Hepatocyte (in vitro differentiated cells): ENCODE data around the gene OR2AG2. TPM values are rescaled to one million over a fixed set of nuclear protein-coding genes. Genes with fewer than 3 reads are reported as not detected.
A peak's percentile ranks its signal among the peaks of the same experiment; 100 is the strongest.

ENCODE experiments used
- DNase-seq: peaks from one replicate; pipeline ENCODE4 v3.0.0-alpha.2; 2016; ENCODE audit warnings: low spot score
- H2AFZ ChIP-seq: fragments of 200-600 bp; sonication (generic); 2 replicates; pipeline ENCODE4 v1.6.0; 2016; ENCODE audit warnings: antibody characterized with exemption, mild to moderate bottlenecking
- H3K27ac ChIP-seq: fragments of 200-600 bp; sonication (generic); 2 replicates; pipeline ENCODE4 v1.5.1; 2016; ENCODE audit warnings: mild to moderate bottlenecking
- H3K27me3 ChIP-seq: fragments of 200-600 bp; sonication (generic); 2 replicates; pipeline ENCODE4 v1.6.1; 2016
- H3K36me3 ChIP-seq: fragments of 200-600 bp; sonication (generic); replicated peaks from 2 replicates; pipeline ENCODE4 v1.5.1; 2016; ENCODE audit warnings: low read depth; ENCODE audit not compliant: insufficient read depth
- H3K4me1 ChIP-seq: fragments of 200-600 bp; sonication (generic); 2 replicates; pipeline ENCODE4 v1.5.1; 2016; ENCODE audit warnings: mild to moderate bottlenecking, moderate library complexity; ENCODE audit not compliant: insufficient read depth
- H3K4me2 ChIP-seq: fragments of 200-600 bp; sonication (generic); 2 replicates; pipeline ENCODE4 v1.6.0; 2016
- H3K4me3 ChIP-seq: fragments of 200-600 bp; sonication (generic); 2 replicates; pipeline ENCODE4 v1.5.1; 2016; ENCODE audit warnings: mild to moderate bottlenecking
- H3K79me2 ChIP-seq: fragments of 200-600 bp; sonication (generic); 2 replicates; pipeline ENCODE4 v1.6.0; 2017; ENCODE audit warnings: mild to moderate bottlenecking
- H3K9me2 ChIP-seq: fragments of 200-600 bp; sonication (generic); replicated peaks from 2 replicates; pipeline ENCODE4 v1.6.0; 2017; ENCODE audit warnings: mild to moderate bottlenecking; ENCODE audit not compliant: insufficient read depth
- H3K9me3 ChIP-seq: fragments of 200-600 bp; sonication (generic); 2 replicates; pipeline ENCODE4 v1.5.1; 2016; ENCODE audit warnings: low read depth, mild to moderate bottlenecking
- H4K20me1 ChIP-seq: fragments of 200-600 bp; sonication (generic); 2 replicates; pipeline ENCODE4 v1.6.0; 2016; ENCODE audit warnings: mild to moderate bottlenecking; ENCODE audit not compliant: insufficient read depth, poor library complexity, severe bottlenecking
- EZH2 ChIP-seq: fragments of 200-600 bp; sonication (generic); IDR thresholded peaks from 2 replicates; pipeline ENCODE4 v1.6.1; 2016; ENCODE audit warnings: antibody characterized with exemption, mild to moderate bottlenecking, borderline replicate concordance
- EZH2phosphoT487 ChIP-seq: fragments of 200-600 bp; sonication (generic); IDR thresholded peaks from one replicate; pipeline ENCODE4 v1.6.1; 2018; ENCODE audit warnings: antibody characterized with exemption, mild to moderate bottlenecking, low read depth, moderate library complexity; ENCODE audit not compliant: unreplicated experiment, severe bottlenecking
- WGBS: methylation state at CpG from one replicate; pipeline ENCODE4 v1.1.6; 2016; ENCODE audit warnings: low lambda C conversion rate; ENCODE audit errors: missing lambda C conversion rate; 5-methylcytosine and 5-hydroxymethylcytosine counted together
- polyA plus RNA-seq: library from polyadenylated mRNA; unstranded; fragments of >200 nt; fragmentation: Nextera tagmentation; extraction: Ambion mirVana; gene quantifications from 2 replicates; pipeline ENCODE4 v1.2.1, GENCODE V29; 2016
- total RNA-seq: library from RNA; depleted of rRNA; stranded (reverse); fragments of >200 nt; gene quantifications from 2 replicates; pipeline ENCODE4 v1.2.3, GENCODE V29; 2014
- TF ChIP-seq, protein P1 (sequence below): fragments of 200-600 bp; sonication (generic); IDR thresholded peaks from 2 replicates; pipeline ENCODE4 v1.5.1; 2016; ENCODE audit warnings: antibody characterized with exemption, mild to moderate bottlenecking; ENCODE audit not compliant: poor library complexity

Gene OR2AG2
- total and polyA plus RNA-seq, 2 experiments from 2014 or later = 0.27 TPM; not detected in 1

DNA sequence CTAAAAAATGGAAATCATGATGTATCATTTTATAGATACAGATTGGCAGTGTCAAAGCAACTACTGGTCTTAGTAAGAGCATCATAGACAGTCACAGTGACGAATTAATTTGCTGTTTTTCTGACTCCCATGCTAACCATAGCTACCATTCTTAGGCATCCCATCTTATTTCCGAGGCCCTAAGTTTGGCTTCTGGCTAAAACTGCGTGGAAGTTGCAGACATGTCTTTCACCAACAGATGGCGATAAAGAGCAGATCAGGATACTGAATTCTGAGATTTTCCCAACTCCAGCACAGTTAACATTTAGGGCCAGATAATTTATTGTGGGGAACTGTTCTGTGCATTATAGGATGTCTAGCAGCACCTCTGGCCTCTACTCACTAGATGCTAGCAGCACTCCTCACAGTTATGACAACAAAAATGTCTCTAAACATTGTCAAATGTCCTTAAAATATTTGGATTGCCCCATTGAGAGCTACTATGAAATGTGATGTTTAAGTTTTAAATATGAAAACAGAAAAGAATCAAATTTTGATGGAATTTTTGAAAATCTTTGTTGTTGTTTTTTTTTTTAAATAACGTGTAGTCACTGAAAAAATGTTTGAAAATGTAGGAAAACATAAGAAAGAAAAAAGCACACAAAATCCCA, 16.3 kb downstream of the OR2AG2 start:
- Histone ChIP-seq H3K36me3 (no peaks in the 10 kb centered on the region), H2AFZ (no peak overlapping the region), H3K27me3 (no peaks in the 10 kb centered on the region), H3K4me3 (no peak overlapping the region), H3K9me2 (no peaks in the 10 kb centered on the region), H4K20me1 (no peaks in the 10 kb centered on the region), H3K4me2 (no peak overlapping the region), H3K27ac (no peak overlapping the region), H3K4me1 (no peaks in the 10 kb centered on the region), H3K9me3 (no peaks in the 10 kb centered on the region), H3K79me2 (no peaks in the 10 kb centered on the region)
- no peak for TF ChIP-seq EZH2
- TF ChIP-seq EZH2phosphoT487 = no peak
- TF ChIP-seq, protein P1, sequence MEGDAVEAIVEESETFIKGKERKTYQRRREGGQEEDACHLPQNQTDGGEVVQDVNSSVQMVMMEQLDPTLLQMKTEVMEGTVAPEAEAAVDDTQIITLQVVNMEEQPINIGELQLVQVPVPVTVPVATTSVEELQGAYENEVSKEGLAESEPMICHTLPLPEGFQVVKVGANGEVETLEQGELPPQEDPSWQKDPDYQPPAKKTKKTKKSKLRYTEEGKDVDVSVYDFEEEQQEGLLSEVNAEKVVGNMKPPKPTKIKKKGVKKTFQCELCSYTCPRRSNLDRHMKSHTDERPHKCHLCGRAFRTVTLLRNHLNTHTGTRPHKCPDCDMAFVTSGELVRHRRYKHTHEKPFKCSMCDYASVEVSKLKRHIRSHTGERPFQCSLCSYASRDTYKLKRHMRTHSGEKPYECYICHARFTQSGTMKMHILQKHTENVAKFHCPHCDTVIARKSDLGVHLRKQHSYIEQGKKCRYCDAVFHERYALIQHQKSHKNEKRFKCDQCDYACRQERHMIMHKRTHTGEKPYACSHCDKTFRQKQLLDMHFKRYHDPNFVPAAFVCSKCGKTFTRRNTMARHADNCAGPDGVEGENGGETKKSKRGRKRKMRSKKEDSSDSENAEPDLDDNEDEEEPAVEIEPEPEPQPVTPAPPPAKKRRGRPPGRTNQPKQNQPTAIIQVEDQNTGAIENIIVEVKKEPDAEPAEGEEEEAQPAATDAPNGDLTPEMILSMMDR = peak; percentile 77
- WGBS = 8% methylated on average over 5 of the region's 5 CpGs
- peak; percentile 67 for DNase-seq

DNA sequence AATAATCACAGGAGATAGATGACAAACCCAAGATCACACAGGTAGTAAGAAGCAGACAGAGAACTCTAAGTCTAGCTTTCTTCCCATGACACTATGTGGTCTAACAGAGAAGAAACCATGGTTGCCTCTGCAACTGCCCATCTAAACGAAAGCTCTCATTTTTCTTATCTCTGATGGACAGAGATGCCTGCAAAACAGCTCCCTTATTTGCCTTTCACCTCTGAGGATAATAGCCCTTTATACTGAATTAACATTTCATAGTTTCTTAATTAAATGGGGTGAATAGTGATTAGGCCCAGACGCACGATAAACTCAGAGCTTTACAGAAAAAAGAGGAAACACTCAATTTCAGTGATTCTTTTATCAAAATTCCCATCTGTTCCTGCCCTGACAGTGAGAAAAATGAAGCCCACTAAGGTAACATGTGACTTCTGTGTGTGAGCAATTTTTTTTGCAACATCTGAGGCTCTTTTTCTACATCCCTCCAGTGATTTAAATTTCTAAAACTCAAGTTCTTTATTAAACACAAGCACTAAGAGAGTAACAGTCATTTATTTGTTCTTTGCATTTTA, 24.6 kb downstream of the OR2AG2 start:
- Histone ChIP-seq H3K79me2 (no peaks in the 10 kb centered on the region), H3K36me3 (no peaks in the 10 kb centered on the region), H3K27me3 (no peaks in the 10 kb centered on the region), H4K20me1 (no peaks in the 10 kb centered on the region), H3K9me2 (no peaks in the 10 kb centered on the region), H3K4me2 (no peak overlapping the region), H3K4me1 (no peaks in the 10 kb centered on the region), H3K4me3 (no peak overlapping the region), H3K27ac (no peak overlapping the region), H3K9me3 (no peaks in the 10 kb centered on the region), H2AFZ (no peak overlapping the region)
- DNase-seq = no peak
- no peak for TF ChIP-seq EZH2phosphoT487
- TF ChIP-seq, protein P1 = no peak
- TF ChIP-seq EZH2 = no peak
- 87% methylated on average over 3 of the region's 3 CpGs for WGBS

DNA sequence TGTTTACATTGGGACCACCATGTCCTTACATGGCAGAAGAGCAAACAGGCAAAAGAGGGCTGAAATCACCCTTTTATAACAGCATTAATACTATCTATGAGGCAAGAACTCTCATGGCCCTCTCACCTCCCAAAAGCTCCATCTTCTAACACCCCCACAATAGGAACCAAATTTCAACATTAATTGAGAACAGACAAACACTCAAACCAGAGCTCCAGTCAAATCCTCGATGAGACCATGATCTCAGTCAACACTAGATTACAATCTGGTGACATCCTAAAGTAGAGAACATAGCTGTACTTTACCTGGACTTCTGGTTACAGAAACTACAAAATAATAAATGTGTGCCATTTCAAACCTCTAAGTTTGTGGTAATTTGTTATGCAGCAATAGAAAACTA, 25.1 kb downstream of the OR2AG2 start:
- Histone ChIP-seq H3K9me2 (no peaks in the 10 kb centered on the region), H3K9me3 (no peaks in the 10 kb centered on the region), H3K27ac (no peak overlapping the region), H3K4me3 (no peak overlapping the region), H2AFZ (no peak overlapping the region), H3K27me3 (no peaks in the 10 kb centered on the region), H3K4me1 (no peaks in the 10 kb centered on the region), H3K4me2 (peak overlapping the region; percentile 39), H4K20me1 (no peaks in the 10 kb centered on the region), H3K79me2 (no peaks in the 10 kb centered on the region), H3K36me3 (no peaks in the 10 kb centered on the region)
- TF ChIP-seq EZH2 = no peak
- TF ChIP-seq, protein P1 = no peak
- no peak for TF ChIP-seq EZH2phosphoT487
- 89% methylated on average over 1 of the region's 1 CpG for WGBS
- DNase-seq = no peak
